ENCODE results near the gene C6orf120. TPM values are rescaled to one million over a fixed set of nuclear protein-coding genes. Genes with fewer than 3 reads are reported as not detected.
A peak's percentile ranks its signal among the peaks of the same experiment; 100 is the strongest.

C6orf120 gene
- total and polyA plus RNA-seq, 2 of the 13 experiments (the other 11 are each of a cell fraction or from before 2014, with no cell fraction given) = 21.7 to 29.9 TPM

- no peak for TF ChIP-seq CREB3 (CRISPR knock-in tag; IDR thresholded peaks at IDR 0.05)
- no peak for TF ChIP-seq ZNF280D (CRISPR knock-in tag; IDR thresholded peaks at IDR 0.05)
- TF ChIP-seq SOX6 (IDR thresholded peaks at IDR 0.05) = no peak
- TF ChIP-seq SOX6 (CRISPR knock-in tag; IDR thresholded peaks at IDR 0.05) = peak; percentile 10; the same call in 1 of the 2 replicates
- TF ChIP-seq ZBTB20 (CRISPR knock-in tag; IDR thresholded peaks at IDR 0.05; ENCODE audit: borderline replicate concordance, low read depth) = peak; percentile 42; the same call in 1 of the 2 replicates
- TF ChIP-seq GMEB1 (CRISPR knock-in tag; IDR thresholded peaks at IDR 0.05; ENCODE audit: borderline replicate concordance) = 0 out of 2 replicates have a peak, but pooled peaks have one; percentile 6
These were observed 24.1 kb downstream of the C6orf120 start (continued) for GRCh38 chr6:169726049-169726400.

GRCh38 chr6:169726963-169727362 is 25.0 kb downstream of the C6orf120 start:
- H3K9me3 ChIP-seq (ENCODE audit: low read length) = no peaks in the 10 kb centered on the region
- intact Hi-C loops (cut with micrococcal nuclease; ENCODE audit: unreplicated experiment) (no loop called here), in situ Hi-C loops (cut with HindIII; ENCODE audit: extremely low pct_ligation_motif_present, low pct_unique_long_range_greater_than_20kb) (no loop called here)
- H3K79me2 ChIP-seq (ENCODE audit: insufficient read depth, low read length) = peaks cover 15% of the 10 kb centered on the region
- no peak for ATAC-seq
- CTCF ChIA-PET (ENCODE audit: low intra/inter-chr PET ratio, low total read pairs) = no interaction called here
- no peak overlapping the region for H3K9ac ChIP-seq (ENCODE audit: insufficient read depth, low read depth, low read length)
- H3K36me3 ChIP-seq (replicated peaks in 1 of 2; ENCODE audit: control insufficient read depth in 1 of 2, insufficient read depth in 2 of 2, low read length in 2 of 2) = no peaks in the 10 kb centered on the region
- H3K27ac ChIP-seq (ENCODE audit: extremely low read length, insufficient read depth, low read length) = peak overlapping the region; percentile 9
- H4K20me1 ChIP-seq (ENCODE audit: insufficient read depth, low read length) = peaks cover 14% of the 10 kb centered on the region
- no TSS peak for BruUV-seq (replicated peaks)
- no peak overlapping the region for H2AFZ ChIP-seq (ENCODE audit: low read length)
- H3K27me3 ChIP-seq (ENCODE audit: control insufficient read depth in 1 of 2, insufficient read depth in 2 of 2, low read length in 2 of 2) = no peaks in the 10 kb centered on the region; a peak in 1 of 5 replicates
- H3K4me1 ChIP-seq (ENCODE audit: insufficient read depth, low read length) = peaks cover 30% of the 10 kb centered on the region
- FAIRE-seq = no peak
- TF ChIP-seq ATF1 (CRISPR knock-in tag; IDR thresholded peaks at IDR 0.05) (peak; percentile 29; the same call in 1 of the 2 replicates), KDM4B (CRISPR knock-in tag; IDR thresholded peaks at IDR 0.05) (no peak)
- DNase-seq (ENCODE audit: low spot score) = no peak
- POLR2A ChIA-PET = interaction anchor here (3.0 to 4.9 kb wide), 3 partner anchors 25 to 75 kb away, joined by 41 to 92 read pairs (median 41); partner anchors contain the start of genes DYNLT2 and ERMARD
- H3K4me2 ChIP-seq (ENCODE audit: low read depth, low read length) = no peak overlapping the region
- H3K4me3 ChIP-seq (replicated peaks in 1 of 3; ENCODE audit: insufficient read depth in 1 of 3, low read depth in 2 of 3, low read length in 3 of 3) = no peak overlapping the region
